Kidney (tissue), 14 donors: ENCODE measurements around the gene CD2AP. TPM values are rescaled to one million over a fixed set of nuclear protein-coding genes. Genes with fewer than 3 reads are reported as not detected.

Experiments used
- DNase-seq, 5 donors: peaks; one replicate each; pipeline ENCODE4 v3.0.0-alpha.2; 2013 to 2020
- FAIRE-seq: peaks from 2 replicates; lab custom pipeline; 2012; peaks lifted over from hg19 to GRCh38; lab: Jason Lieb, UNC
- H3K27ac ChIP-seq, 2 donors: one replicate each; pipeline ENCODE4 v1.7.0; 2013; ENCODE audit warnings: low read depth in 2 of 2, low read length in 2 of 2, inconsistent platforms in 1 of 2
- H3K27me3 ChIP-seq: one replicate; pipeline ENCODE4 v1.7.1; 2013; ENCODE audit warnings: low read length, inconsistent platforms; ENCODE audit not compliant: control insufficient read depth, insufficient read depth
- H3K36me3 ChIP-seq, 3 donors: one replicate each; pipeline versions ENCODE4 v1.7.0 to v1.7.1; 2013; ENCODE audit warnings: low read length in 3 of 3, control low read depth in 1 of 3, inconsistent platforms in 1 of 3; ENCODE audit not compliant: insufficient read depth in 3 of 3, control insufficient read depth in 2 of 3
- H3K4me1 ChIP-seq, 3 donors: one replicate each; pipeline versions ENCODE4 v1.7.0 to v1.7.1; 2013; ENCODE audit warnings: low read length in 3 of 3, inconsistent platforms in 1 of 3, low read depth in 1 of 3; ENCODE audit not compliant: control insufficient read depth in 2 of 3, insufficient read depth in 2 of 3
- H3K4me3 ChIP-seq, 3 donors: one replicate each; pipeline versions ENCODE4 v1.7.0 to v1.8.1; 2013; ENCODE audit warnings: low read length in 3 of 3, control low read depth in 1 of 3, inconsistent platforms in 1 of 3
- H3K9ac ChIP-seq, 3 donors: one replicate each; pipeline versions ENCODE4 v1.7.0 to v1.7.1; 2013; ENCODE audit warnings: low read length in 3 of 3, control low read depth in 1 of 3, inconsistent platforms in 1 of 3
- H3K9me3 ChIP-seq, 3 donors: one replicate each; pipeline versions ENCODE4 v1.7.0 to v1.7.1; 2013; ENCODE audit warnings: low read length in 3 of 3, control low read depth in 1 of 3, inconsistent platforms in 1 of 3; ENCODE audit not compliant: control insufficient read depth in 2 of 3, insufficient read depth in 1 of 3
- intact Hi-C: fragments of 100-400 bp; cut with DNase I; formaldehyde crosslinking; loops from one replicate; pipeline ENCODE4 v1.11.1; 2022
- polyA plus RNA-seq: library from polyadenylated mRNA; stranded (reverse); fragments of 350-450 nt; fragmentation: Illumina TruSeq; extraction: RNeasy Lipid Tissue Mini Kit (QIAGEN cat#74804); gene quantifications from one replicate; pipeline ENCODE4 v1.2.3, GENCODE V29; 2014; ENCODE audit warnings: low read depth, low replicate concordance; ENCODE audit not compliant: insufficient read depth
- total RNA-seq: library from RNA; stranded (reverse); fragmentation: NEBNext Ultra II Directional; extraction: Animal tissue kit (Norgen Biotek cat#: 25700); gene quantifications from one replicate; pipeline ENCODE4 v1.2.1, GENCODE V29; 2021
- TF ChIP-seq, protein P1 (sequence below): IDR thresholded peaks from 3 replicates; pipeline ENCODE4 v1.5.1; 2012; ENCODE audit warnings: mild to moderate bottlenecking, moderate library complexity, borderline replicate concordance; ENCODE audit not compliant: insufficient read depth; ENCODE audit errors: extremely low read depth
- donor health status: control.
- donor health status: control.
- donor health status: control.
- donor health status: control.
- donor health status: control.
- donor health status: DM: yes; HTN: yes; CAD: no.
- donor health status: Normal renal cell carcinoma (clear cell type).

CD2AP gene
- total and polyA plus RNA-seq, 2 donors from 2014 or later, result 19.5 to 87.6 TPM

DNA sequence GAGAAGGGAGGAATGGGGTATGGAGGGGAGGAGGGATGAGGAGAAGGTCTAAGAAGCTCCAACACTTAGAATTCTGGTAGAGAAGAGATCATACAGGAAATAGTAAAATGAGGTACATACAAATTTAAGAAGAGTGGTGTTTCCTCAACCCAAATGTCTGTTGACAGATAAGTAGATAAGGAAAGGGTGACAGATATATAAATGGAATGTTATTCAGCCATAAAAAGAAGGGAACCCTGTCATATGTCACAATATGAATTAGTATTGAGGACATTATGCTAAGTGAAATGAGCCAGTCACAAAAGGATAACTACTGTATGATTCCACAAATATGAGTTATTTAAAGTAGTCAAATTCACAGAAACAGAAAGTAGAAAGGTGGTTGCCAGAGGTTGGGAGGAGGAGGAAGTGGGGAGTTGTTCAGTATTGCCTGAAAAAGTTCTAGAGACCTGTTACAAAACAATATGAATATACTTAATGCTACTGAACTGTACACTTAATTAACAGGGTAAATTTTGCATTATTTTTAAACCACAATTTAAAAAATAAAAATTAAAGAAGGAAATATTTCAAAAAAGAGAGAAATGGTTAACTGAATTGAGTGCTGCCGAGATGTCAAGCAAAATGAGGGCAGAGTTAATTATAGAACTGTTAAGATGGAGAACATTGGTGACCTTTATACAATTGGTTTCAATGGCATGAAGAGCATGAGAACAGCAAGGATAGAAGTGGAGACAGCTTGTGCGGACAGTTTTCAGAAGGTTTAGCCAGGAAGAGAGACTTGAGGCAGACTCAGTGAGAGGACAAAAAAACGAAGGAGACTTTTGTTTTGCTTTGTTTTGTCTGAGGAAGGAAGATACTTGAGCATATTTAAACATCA, 173.2 kb downstream of the CD2AP start:
- no peaks in the 10 kb centered on the region for H3K36me3 ChIP-seq
- intact Hi-C loops, result no loop called here
- H3K4me3 ChIP-seq, result no peak overlapping the region
- FAIRE-seq, result no peak
- no peak for DNase-seq
- no peak overlapping the region for H3K27ac ChIP-seq
- no peak overlapping the region for H3K9ac ChIP-seq
- no peaks in the 10 kb centered on the region for H3K9me3 ChIP-seq
- peaks cover 0 to 2% (median 0%) of the 10 kb centered on the region in 3 donors for H3K4me1 ChIP-seq
- no peaks in the 10 kb centered on the region for H3K27me3 ChIP-seq
- TF ChIP-seq, protein P1, sequence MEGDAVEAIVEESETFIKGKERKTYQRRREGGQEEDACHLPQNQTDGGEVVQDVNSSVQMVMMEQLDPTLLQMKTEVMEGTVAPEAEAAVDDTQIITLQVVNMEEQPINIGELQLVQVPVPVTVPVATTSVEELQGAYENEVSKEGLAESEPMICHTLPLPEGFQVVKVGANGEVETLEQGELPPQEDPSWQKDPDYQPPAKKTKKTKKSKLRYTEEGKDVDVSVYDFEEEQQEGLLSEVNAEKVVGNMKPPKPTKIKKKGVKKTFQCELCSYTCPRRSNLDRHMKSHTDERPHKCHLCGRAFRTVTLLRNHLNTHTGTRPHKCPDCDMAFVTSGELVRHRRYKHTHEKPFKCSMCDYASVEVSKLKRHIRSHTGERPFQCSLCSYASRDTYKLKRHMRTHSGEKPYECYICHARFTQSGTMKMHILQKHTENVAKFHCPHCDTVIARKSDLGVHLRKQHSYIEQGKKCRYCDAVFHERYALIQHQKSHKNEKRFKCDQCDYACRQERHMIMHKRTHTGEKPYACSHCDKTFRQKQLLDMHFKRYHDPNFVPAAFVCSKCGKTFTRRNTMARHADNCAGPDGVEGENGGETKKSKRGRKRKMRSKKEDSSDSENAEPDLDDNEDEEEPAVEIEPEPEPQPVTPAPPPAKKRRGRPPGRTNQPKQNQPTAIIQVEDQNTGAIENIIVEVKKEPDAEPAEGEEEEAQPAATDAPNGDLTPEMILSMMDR, result no peak

DNA sequence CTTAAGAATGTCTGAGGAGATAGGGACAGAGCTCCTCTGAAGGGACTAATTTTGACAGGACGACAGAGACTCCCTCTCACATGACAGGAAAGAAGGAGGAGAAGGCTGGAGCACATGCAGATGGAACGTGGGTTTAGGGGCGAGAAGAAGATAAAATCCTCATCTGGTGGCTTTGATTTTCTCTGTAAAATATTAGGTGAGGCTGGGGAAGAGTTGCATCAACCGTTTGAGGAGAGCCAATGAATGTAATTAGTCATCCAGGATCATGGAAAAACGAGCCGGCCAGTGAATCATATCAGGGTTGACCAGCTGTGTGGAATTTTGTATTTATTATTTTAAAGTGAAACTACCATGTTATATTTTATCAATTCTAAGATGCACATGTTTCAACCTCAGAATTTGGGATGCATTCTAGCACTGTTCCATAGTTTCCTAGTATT, 173.9 kb downstream of the CD2AP start:
- Histone ChIP-seq H3K9ac (no peak overlapping the region), H3K36me3 (no peaks in the 10 kb centered on the region)
- intact Hi-C loops, result no loop called here

DNA sequence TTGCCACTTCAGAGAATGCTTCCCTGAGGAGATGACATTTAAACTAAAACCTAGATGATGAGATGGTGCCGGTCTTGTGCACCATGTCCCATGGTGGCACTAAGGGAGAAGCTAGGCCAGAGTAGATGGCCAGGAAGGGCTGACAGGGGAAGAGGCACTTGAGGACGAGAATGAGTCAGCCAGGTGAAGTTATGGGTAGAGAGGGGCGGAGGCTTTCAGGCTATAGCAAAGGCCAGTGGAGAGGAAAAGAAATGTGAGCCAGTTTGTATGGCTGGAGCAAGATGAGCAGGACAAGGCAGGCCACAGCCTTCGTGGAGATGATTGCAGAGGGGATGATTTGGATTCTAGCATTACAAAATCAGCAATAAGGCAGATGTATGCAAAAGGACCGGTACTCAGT, 176.1 kb downstream of the CD2AP start:
- intact Hi-C loops, result no loop called here
- no peak overlapping the region for H3K27ac ChIP-seq
- no peak for FAIRE-seq
- H3K9me3 ChIP-seq, result no peaks in the 10 kb centered on the region
- DNase-seq, result no peak
- H3K4me1 ChIP-seq, result peaks cover 0 to 2% (median 0%) of the 10 kb centered on the region in 3 donors
- no peak overlapping the region for H3K9ac ChIP-seq
- TF ChIP-seq, protein P1, result no peak
- H3K27me3 ChIP-seq, result no peaks in the 10 kb centered on the region
- H3K4me3 ChIP-seq, result no peak overlapping the region
- H3K36me3 ChIP-seq, result no peaks in the 10 kb centered on the region

More for the DNA sequence above, 173.9 kb downstream of the CD2AP start:
- H3K4me1 ChIP-seq, result peaks cover 0 to 2% (median 0%) of the 10 kb centered on the region in 3 donors
- no peaks in the 10 kb centered on the region for H3K27me3 ChIP-seq
- H3K27ac ChIP-seq, result no peak overlapping the region
- TF ChIP-seq, protein P1, result no peak
- no peak for DNase-seq
- H3K9me3 ChIP-seq, result no peaks in the 10 kb centered on the region
- no peak for FAIRE-seq
- no peak overlapping the region for H3K4me3 ChIP-seq
